ENCODE data around the gene KIF26B. TPM values are rescaled to one million over a fixed set of nuclear protein-coding genes. Genes with fewer than 3 reads are reported as not detected.

The KIF26B gene
- total RNA-seq, 1 experiment from 2014 or later = 1.2 TPM

DNA sequence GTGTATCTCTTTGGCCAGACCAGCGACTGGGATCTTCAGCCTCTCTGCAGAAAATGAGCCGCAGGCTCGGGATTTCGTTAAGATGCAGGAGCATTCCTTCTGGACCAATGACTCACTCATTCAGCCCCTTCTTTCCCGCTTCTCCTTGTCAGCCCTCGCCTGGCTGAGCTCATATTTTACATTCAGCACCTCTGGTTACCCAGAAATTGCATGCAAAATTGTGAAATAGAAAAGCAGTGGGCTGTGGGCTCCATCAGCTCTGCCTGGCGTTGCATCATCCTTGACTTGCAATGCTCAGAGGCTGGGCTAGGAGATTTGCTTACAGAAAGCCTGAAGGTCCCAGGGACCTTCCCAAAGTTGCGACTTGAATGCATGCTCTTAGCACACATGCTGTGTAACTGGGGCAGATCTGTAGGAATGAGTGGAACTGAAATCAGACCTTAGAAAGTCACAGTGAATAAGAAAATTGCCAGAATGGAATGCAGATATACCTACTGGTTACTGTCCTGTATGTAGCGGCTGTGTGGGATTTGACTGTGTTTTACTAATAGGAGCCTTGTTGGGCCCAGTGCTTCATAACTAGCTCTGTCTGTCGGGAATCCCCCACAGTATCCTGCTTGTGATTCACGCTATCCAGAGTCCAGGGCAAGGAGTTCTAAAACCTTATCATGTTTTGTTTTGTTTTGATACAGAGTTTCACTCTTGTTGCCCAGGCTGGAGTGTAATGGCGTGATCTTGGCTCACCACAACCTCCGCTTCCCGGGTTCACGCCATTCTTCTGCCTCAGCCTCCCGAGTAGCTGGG, 444.8 kb downstream of the KIF26B start:
- no peak overlapping the region for H3K4me3 Mint-ChIP-seq
- POLR2A ChIA-PET = no interaction called here
- CTCF ChIA-PET = interaction anchor here (0.6 kb wide), 1 partner anchor 524 kb away, joined by 3 read pairs; no protein-coding TSS in a partner anchor
- ATAC-seq (no peak), DNase-seq (ENCODE audit: low spot score) (no peak)
- no peak for TF ChIP-seq ZNF219 (CRISPR knock-in tag; IDR thresholded peaks at IDR 0.05; ENCODE audit: borderline replicate concordance)
- TF ChIP-seq GABPB1 (CRISPR knock-in tag; IDR thresholded peaks at IDR 0.05) = 0 out of 2 replicates have a peak, but pooled peaks have one; percentile 59
- H3K36me3 Mint-ChIP-seq = no peaks in the 10 kb centered on the region
- H3K27me3 Mint-ChIP-seq (ENCODE audit: low read depth) = no peaks in the 10 kb centered on the region
- H3K27ac Mint-ChIP-seq = no peak overlapping the region
- H3K9me3 Mint-ChIP-seq = no peaks in the 10 kb centered on the region
- H3K4me1 Mint-ChIP-seq = no peaks in the 10 kb centered on the region

DNA sequence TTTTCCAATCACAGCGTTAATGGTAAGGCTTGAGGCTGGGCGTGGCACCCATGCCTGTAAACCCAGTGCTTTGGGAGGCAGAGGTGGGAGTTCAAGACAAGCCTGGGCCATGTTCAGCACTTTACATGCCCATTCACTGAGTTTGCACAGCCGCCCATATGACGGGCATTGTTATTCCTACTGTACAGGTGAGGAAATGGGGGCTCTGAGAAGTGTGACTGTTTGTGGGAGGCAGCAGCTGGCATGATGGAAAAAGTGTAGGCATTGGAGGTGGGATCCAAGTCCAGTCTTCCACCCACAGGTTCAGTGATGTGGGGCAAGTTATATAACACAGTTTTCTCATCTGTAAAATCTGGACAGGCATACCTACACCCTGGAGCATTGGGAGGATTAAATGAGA, 445.9 kb downstream of the KIF26B start:
- POLR2A ChIA-PET = no interaction called here
- TF ChIP-seq ZNF416 (CRISPR knock-in tag; IDR thresholded peaks at IDR 0.05) (no peak), SOX15 (CRISPR knock-in tag; IDR thresholded peaks at IDR 0.05) (no peak), GTF2I (CRISPR knock-in tag; conservative IDR thresholded peaks at IDR 0.05) (no peak), PRDM15 (CRISPR knock-in tag; IDR thresholded peaks at IDR 0.05) (no peak), NR2C2 (CRISPR knock-in tag; IDR thresholded peaks at IDR 0.05) (no peak), CREB1 (CRISPR knock-in tag; IDR thresholded peaks at IDR 0.05) (no peak), HMGA2 (CRISPR knock-in tag; IDR thresholded peaks at IDR 0.05) (no peak)
- TF ChIP-seq, protein P1, sequence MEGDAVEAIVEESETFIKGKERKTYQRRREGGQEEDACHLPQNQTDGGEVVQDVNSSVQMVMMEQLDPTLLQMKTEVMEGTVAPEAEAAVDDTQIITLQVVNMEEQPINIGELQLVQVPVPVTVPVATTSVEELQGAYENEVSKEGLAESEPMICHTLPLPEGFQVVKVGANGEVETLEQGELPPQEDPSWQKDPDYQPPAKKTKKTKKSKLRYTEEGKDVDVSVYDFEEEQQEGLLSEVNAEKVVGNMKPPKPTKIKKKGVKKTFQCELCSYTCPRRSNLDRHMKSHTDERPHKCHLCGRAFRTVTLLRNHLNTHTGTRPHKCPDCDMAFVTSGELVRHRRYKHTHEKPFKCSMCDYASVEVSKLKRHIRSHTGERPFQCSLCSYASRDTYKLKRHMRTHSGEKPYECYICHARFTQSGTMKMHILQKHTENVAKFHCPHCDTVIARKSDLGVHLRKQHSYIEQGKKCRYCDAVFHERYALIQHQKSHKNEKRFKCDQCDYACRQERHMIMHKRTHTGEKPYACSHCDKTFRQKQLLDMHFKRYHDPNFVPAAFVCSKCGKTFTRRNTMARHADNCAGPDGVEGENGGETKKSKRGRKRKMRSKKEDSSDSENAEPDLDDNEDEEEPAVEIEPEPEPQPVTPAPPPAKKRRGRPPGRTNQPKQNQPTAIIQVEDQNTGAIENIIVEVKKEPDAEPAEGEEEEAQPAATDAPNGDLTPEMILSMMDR (IDR thresholded peaks at IDR 0.05) = no peak
- H3K36me3 Mint-ChIP-seq = no peaks in the 10 kb centered on the region
- H3K27ac Mint-ChIP-seq = no peak overlapping the region
- DNase-seq (ENCODE audit: low spot score) (no peak), ATAC-seq (no peak)
- no peak overlapping the region for H3K4me3 Mint-ChIP-seq
- H3K9me3 Mint-ChIP-seq = no peaks in the 10 kb centered on the region
- H3K4me1 Mint-ChIP-seq = no peaks in the 10 kb centered on the region
- CTCF ChIA-PET = no interaction called here
- H3K27me3 Mint-ChIP-seq (ENCODE audit: low read depth) = no peaks in the 10 kb centered on the region

DNA sequence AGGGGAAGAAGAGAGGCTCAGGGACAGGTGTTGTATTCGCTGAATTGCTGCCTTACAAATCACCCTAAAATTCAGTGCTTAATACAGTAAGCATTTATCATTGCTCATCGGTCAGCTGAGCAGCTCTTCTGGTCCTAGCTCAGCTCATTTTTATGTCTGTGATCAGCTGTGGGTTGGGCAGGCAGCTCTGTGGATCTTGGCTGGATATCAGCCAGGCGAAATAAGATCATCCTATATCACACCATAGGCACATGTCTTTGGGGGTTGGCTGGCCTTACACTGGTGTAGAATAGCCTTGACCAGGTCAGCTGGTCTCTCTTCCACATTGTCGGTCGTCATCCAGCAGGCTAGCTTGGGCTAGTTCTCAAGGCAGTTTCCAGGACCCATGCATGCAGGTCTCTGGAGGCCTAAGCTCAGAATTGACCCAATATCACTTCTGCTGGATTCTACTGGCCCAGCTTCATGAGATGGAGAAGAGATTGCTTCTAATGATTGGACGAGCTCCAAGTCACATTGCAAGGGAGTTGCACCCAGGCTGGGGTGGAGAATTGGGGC, 448.6 kb downstream of the KIF26B start:
- ChIA-PET POLR2A (no interaction called here), CTCF (no interaction called here)
- no peak for ATAC-seq
- TF ChIP-seq, protein P2, sequence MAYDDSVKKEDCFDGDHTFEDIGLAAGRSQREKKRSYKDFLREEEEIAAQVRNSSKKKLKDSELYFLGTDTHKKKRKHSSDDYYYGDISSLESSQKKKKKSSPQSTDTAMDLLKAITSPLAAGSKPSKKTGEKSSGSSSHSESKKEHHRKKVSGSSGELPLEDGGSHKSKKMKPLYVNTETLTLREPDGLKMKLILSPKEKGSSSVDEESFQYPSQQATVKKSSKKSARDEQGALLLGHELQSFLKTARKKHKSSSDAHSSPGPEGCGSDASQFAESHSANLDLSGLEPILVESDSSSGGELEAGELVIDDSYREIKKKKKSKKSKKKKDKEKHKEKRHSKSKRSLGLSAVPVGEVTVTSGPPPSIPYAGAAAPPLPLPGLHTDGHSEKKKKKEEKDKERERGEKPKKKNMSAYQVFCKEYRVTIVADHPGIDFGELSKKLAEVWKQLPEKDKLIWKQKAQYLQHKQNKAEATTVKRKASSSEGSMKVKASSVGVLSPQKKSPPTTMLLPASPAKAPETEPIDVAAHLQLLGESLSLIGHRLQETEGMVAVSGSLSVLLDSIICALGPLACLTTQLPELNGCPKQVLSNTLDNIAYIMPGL (CRISPR knock-in tag; IDR thresholded peaks at IDR 0.05) = no peak
- TF ChIP-seq, protein P3, sequence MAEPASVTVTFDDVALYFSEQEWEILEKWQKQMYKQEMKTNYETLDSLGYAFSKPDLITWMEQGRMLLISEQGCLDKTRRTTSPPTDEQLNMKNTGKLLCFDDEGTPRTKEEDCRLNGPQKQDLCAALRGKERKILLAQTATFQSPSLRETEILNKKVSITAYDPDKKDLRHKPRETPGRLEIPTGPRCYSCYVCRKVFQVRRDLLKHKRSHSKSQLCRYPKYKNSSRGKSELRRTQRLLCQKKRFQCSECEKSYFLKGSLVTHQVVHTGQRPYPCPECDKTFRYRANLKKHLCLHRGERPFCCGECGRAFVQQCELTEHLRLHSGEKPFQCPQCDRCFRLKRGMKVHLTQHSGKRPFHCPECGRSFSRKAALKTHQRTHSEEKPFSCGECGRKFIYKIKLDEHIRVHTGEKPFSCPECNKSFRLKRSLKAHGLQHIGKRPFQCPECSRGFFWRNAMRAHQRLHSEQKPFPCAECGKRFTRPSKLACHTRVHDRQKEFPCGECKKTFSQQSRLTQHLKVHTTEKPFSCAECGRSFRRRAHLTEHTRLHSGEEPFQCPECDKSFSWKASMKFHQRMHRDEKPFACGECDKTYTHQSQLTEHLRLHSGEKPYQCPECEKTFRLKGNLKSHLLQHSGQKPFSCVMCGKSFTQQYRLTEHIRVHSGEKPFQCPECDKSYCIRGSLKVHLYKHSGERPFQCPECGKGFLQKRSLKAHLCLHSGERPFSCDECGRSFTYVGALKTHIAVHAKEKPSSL (CRISPR knock-in tag; conservative IDR thresholded peaks at IDR 0.05) = no peak
- TF ChIP-seq TEAD1 (CRISPR knock-in tag; IDR thresholded peaks at IDR 0.05) (no peak), SOX15 (CRISPR knock-in tag; IDR thresholded peaks at IDR 0.05) (no peak), HMGA2 (CRISPR knock-in tag; IDR thresholded peaks at IDR 0.05) (no peak), MAX (CRISPR knock-in tag; IDR thresholded peaks at IDR 0.05) (no peak), ZNF121 (CRISPR knock-in tag; IDR thresholded peaks at IDR 0.05) (no peak), ZNF219 (CRISPR knock-in tag; IDR thresholded peaks at IDR 0.05; ENCODE audit: borderline replicate concordance) (no peak), OVOL2 (CRISPR knock-in tag; IDR thresholded peaks at IDR 0.05; ENCODE audit: borderline replicate concordance) (no peak), JUN (CRISPR knock-in tag; IDR thresholded peaks at IDR 0.05) (no peak), E2F4 (CRISPR knock-in tag; IDR thresholded peaks at IDR 0.05; ENCODE audit: borderline replicate concordance, low read depth) (no peak), NR3C1 (CRISPR knock-in tag; conservative IDR thresholded peaks at IDR 0.05; ENCODE audit: low read depth) (no peak)

More for the DNA sequence above, 448.6 kb downstream of the KIF26B start:
- Mint-ChIP-seq H3K4me1 (no peaks in the 10 kb centered on the region), H3K9me3 (no peaks in the 10 kb centered on the region), H3K4me3 (no peak overlapping the region), H3K36me3 (no peaks in the 10 kb centered on the region), H3K27ac (no peak overlapping the region), H3K27me3 (ENCODE audit: low read depth) (no peaks in the 10 kb centered on the region)
- DNase-seq (ENCODE audit: low spot score) = no peak
